Measurements from ENCODE around the gene IMPG2.

DNA sequence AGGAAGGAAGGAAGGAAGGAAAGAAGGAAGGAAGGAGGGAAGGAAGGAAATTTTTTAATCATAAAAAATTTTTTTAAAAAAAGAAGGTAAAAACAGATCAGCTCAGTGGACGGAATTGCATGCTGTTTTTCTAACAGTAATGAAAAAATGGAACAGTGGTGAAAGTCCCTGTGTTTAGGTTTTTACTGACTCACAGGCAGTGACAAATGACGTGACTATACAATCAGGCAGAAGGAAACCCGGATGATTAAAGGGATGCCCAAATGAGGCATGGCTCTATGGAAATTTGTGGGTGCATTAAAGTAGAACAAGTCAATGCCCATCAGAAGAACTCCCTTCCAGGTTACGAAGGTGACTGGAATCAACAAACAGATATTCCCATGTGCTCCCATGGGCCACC is 135.0 kb downstream of the IMPG2 start:
- TF ChIP-seq, protein P1, sequence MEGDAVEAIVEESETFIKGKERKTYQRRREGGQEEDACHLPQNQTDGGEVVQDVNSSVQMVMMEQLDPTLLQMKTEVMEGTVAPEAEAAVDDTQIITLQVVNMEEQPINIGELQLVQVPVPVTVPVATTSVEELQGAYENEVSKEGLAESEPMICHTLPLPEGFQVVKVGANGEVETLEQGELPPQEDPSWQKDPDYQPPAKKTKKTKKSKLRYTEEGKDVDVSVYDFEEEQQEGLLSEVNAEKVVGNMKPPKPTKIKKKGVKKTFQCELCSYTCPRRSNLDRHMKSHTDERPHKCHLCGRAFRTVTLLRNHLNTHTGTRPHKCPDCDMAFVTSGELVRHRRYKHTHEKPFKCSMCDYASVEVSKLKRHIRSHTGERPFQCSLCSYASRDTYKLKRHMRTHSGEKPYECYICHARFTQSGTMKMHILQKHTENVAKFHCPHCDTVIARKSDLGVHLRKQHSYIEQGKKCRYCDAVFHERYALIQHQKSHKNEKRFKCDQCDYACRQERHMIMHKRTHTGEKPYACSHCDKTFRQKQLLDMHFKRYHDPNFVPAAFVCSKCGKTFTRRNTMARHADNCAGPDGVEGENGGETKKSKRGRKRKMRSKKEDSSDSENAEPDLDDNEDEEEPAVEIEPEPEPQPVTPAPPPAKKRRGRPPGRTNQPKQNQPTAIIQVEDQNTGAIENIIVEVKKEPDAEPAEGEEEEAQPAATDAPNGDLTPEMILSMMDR (IDR thresholded peaks at IDR 0.05), result no peak
- TF ChIP-seq EP300 (IDR thresholded peaks at IDR 0.05) (no peak), POLR2A (IDR thresholded peaks at IDR 0.05) (no peak), POLR2AphosphoS5 (IDR thresholded peaks at IDR 0.05) (no peak)

All from upper lobe of left lung (tissue), 4 donors.